HepG2 (cell line): Measurements from ENCODE around the gene TPPP2. TPM values are rescaled to one million over a fixed set of nuclear protein-coding genes. Genes with fewer than 3 reads are reported as not detected.

Source experiments
- ARNT2 ChIP-seq: sonication (generic); formaldehyde crosslinking; IDR thresholded peaks from 2 replicates; pipeline ENCODE4 v1.8.0; 2022; ENCODE audit warnings: mild to moderate bottlenecking, low read depth, missing genetic modification reagents, moderate library complexity
- FOXM1 ChIP-seq: sonication (generic); formaldehyde crosslinking; IDR thresholded peaks from 2 replicates; pipeline ENCODE4 v1.5.0; 2020; ENCODE audit warnings: missing genetic modification reagents
- GZF1 ChIP-seq: sonication (generic); formaldehyde crosslinking; IDR thresholded peaks from 2 replicates; pipeline ENCODE4 v1.5.1; 2020; ENCODE audit warnings: mild to moderate bottlenecking, missing genetic modification reagents
- HBP1 ChIP-seq: IDR thresholded peaks from 2 replicates; pipeline ENCODE4 v1.6.1; 2016; ENCODE audit warnings: low read depth, control low read depth
- KIAA2018 ChIP-seq: sonication (generic); formaldehyde crosslinking; IDR thresholded peaks from 2 replicates; pipeline ENCODE4 v1.5.0; 2020; ENCODE audit warnings: mild to moderate bottlenecking, missing genetic modification reagents, borderline replicate concordance
- LCORL ChIP-seq, 2 experiments: fragments of 450-650 bp in 1 of 2; sonication (generic) in 1 of 2; formaldehyde crosslinking in 1 of 2; IDR thresholded peaks; 2 replicates each; pipeline versions ENCODE4 v1.5.0 to v1.6.1; 2017 to 2020; ENCODE audit warnings: antibody characterized with exemption in 1 of 2, missing genetic modification reagents in 1 of 2
- MAZ ChIP-seq, 2 experiments: sonication (generic) in 1 of 2; formaldehyde crosslinking in 1 of 2; IDR thresholded peaks; 2 replicates each; pipeline versions ENCODE4 v1.5.0 to v1.6.1; 2012 to 2020; ENCODE audit warnings: low read depth in 2 of 2, mild to moderate bottlenecking in 2 of 2, borderline replicate concordance in 1 of 2, improper control_type of control experiment in 1 of 2, low read length in 1 of 2, missing genetic modification reagents in 1 of 2, moderate library complexity in 1 of 2
- POLR2A ChIP-seq, 2 experiments: IDR thresholded peaks; 2 replicates each; pipeline ENCODE4 v1.6.1; 2011; ENCODE audit warnings: low read depth in 2 of 2, low read length in 2 of 2, mild to moderate bottlenecking in 1 of 2, moderate library complexity in 1 of 2; ENCODE audit not compliant: insufficient read depth in 1 of 2
- POLR2AphosphoS2 ChIP-seq: IDR thresholded peaks from 2 replicates; pipeline ENCODE4 v1.6.1; 2011; ENCODE audit warnings: low read depth, low read length, improper control_type of control experiment
- REPIN1 ChIP-seq: sonication (generic); formaldehyde crosslinking; IDR thresholded peaks from 2 replicates; pipeline ENCODE4 v1.8.0; 2022; ENCODE audit warnings: missing genetic modification reagents, low read depth, mild to moderate bottlenecking, borderline replicate concordance
- SALL1 ChIP-seq: sonication (generic); formaldehyde crosslinking; IDR thresholded peaks from 2 replicates; pipeline ENCODE4 v1.8.0; 2022; ENCODE audit warnings: mild to moderate bottlenecking, missing genetic modification reagents
- SMAD1 ChIP-seq: sonication (generic); formaldehyde crosslinking; IDR thresholded peaks from 2 replicates; pipeline ENCODE4 v1.4.0; 2020; ENCODE audit warnings: missing genetic modification reagents, low read depth, mild to moderate bottlenecking, borderline replicate concordance
- SMC3 ChIP-seq: IDR thresholded peaks from 2 replicates; pipeline ENCODE4 v1.6.1; 2011; ENCODE audit warnings: low read length, improper control_type of control experiment
- SP2 ChIP-seq: sonication (generic); formaldehyde crosslinking; IDR thresholded peaks from 2 replicates; pipeline ENCODE4 v1.5.1; 2020; ENCODE audit warnings: mild to moderate bottlenecking, missing genetic modification reagents
- TOPORS ChIP-seq: sonication (generic); formaldehyde crosslinking; IDR thresholded peaks from 2 replicates; pipeline ENCODE4 v1.8.0; 2023; ENCODE audit warnings: mild to moderate bottlenecking, missing genetic modification reagents
- ZNF777 ChIP-seq: sonication (generic); formaldehyde crosslinking; IDR thresholded peaks from 2 replicates; pipeline ENCODE4 v1.4.0; 2020; ENCODE audit warnings: missing genetic modification reagents
- ZSCAN25 ChIP-seq: sonication (generic); formaldehyde crosslinking; IDR thresholded peaks from 2 replicates; pipeline ENCODE4 v1.8.0; 2022; ENCODE audit warnings: mild to moderate bottlenecking, missing genetic modification reagents
- polyA plus RNA-seq, 8 experiments: library from polyadenylated mRNA; depleted of rRNA in 3 of 8; stranded (reverse) in 7 of 8; unstranded in 1 of 8; fragments of >200 nt; fragmentation: Illumina TruSeq in 4 of 8; extraction: Trizol in 4 of 8; gene quantifications; 2 replicates each; pipeline versions ENCODE4 v1.2.1 to v1.2.3, GENCODE V29; 2011 to 2016; ENCODE audit warnings: low read depth in 4 of 8, missing spikeins in 1 of 8, mixed read lengths in 1 of 8; ENCODE audit not compliant: insufficient read depth in 1 of 8
- total RNA-seq, 5 experiments: library from RNA; depleted of rRNA; stranded (reverse); fragments of >200 nt; fragmentation: Illumina TruSeq; extraction: Trizol; gene quantifications; 2 replicates each; pipeline ENCODE4 v1.2.3, GENCODE V29; 2016; ENCODE audit warnings: low read depth in 1 of 5
- TF ChIP-seq, protein P1 (sequence below): IDR thresholded peaks from 2 replicates; pipeline ENCODE4 v1.6.1; 2016; ENCODE audit warnings: low read depth, borderline replicate concordance

TPPP2 gene
- total and polyA plus RNA-seq, 2 of the 13 experiments (the other 11 are each of a cell fraction or from before 2014, with no cell fraction given) = 0.58 to 4.2 TPM

DNA sequence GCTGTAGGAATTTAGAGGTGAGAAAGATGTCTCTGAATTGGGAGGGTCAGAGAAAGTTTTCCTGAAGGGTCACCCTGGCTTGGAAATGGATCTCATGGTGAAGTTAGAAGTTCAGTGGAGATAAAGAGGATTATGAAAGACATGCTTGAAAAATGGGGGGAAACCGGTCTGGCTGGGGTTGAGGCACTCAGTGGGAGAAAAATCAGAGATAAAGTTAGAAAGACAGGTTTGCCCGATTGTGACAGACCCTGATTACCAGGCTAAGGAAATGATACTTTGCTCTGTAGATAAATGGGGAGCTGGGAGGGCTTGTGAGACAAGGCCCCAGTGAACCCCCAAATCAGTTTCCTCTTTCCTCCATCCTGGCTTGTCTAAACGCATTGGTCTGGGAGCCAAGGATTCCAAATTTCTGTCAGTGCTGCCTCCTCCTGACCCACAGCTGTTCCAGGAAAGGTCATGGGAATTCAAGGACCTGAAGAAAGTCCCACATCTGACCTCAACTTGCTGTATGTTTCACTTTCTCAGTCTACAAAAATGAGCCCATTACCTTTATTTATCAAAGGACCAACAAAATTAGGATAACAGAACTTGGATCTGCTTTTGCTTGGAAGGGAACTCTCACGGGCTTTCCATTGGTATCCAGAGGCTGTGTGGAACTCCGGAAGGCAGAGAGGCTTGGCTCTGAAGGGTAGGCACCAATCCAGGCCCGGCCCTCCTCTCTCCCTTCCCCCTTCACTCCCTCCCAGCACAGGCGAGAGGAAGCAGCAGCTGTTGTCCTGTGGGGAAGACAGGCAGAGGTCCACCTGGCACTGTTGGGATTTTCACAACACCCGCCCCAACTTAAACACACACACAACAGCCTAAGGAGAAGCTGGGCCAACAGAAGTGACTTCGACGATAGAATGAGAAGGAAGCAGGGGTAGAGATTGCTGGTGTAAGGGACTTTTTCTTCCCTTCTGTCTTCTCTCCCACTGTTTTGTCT, 8.7 kb downstream of the TPPP2 start (continued):
- TF ChIP-seq HBP1 (CRISPR knock-in tag) (0 out of 2 replicates have a peak, but pooled peaks have one; percentile 49), ARNT2 (CRISPR knock-in tag) (0 out of 2 replicates have a peak, but pooled peaks have one; percentile 32), POLR2A (IDR thresholded peaks at IDR 0.05; ENCODE audit: insufficient read depth in 1 of 2, low read depth in 2 of 2, low read length in 2 of 2) (peak in 1 of 2 experiments; percentile 65; a peak in 2 of 4 replicates), SMAD1 (CRISPR knock-in tag) (peak; percentile 65; the same call in 1 of the 2 replicates), TOPORS (CRISPR knock-in tag) (no peak), MAZ (IDR thresholded peaks at IDR 0.05; ENCODE audit: borderline replicate concordance, low read depth, low read length) (0 out of 2 replicates have a peak, but pooled peaks have one; percentile 45), MAZ (CRISPR knock-in tag; IDR thresholded peaks at IDR 0.05; ENCODE audit: low read depth) (no peak), ZNF777 (CRISPR knock-in tag) (no peak), SP2 (CRISPR knock-in tag) (peak; percentile 42; the same call in 1 of the 2 replicates), REPIN1 (no peak), ZSCAN25 (CRISPR knock-in tag) (0 out of 2 replicates have a peak, but pooled peaks have one; percentile 26), SMC3 (no peak), GZF1 (peak; percentile 26; the same call in 1 of the 2 replicates), LCORL (IDR thresholded peaks at IDR 0.05) (no peak), LCORL (CRISPR knock-in tag; IDR thresholded peaks at IDR 0.05) (peak; percentile 28; the same call in 1 of the 2 replicates), SALL1 (CRISPR knock-in tag) (peak; percentile 82), KIAA2018 (CRISPR knock-in tag) (no peak), FOXM1 (CRISPR knock-in tag) (no peak), POLR2AphosphoS2 (no peak)
- TF ChIP-seq, protein P1, sequence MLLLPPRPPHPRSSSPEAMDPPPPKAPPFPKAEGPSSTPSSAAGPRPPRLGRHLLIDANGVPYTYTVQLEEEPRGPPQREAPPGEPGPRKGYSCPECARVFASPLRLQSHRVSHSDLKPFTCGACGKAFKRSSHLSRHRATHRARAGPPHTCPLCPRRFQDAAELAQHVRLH (CRISPR knock-in tag) = peak; percentile 66
